ENCODE data around the gene DPY19L2.

DPY19L2 gene

GRCh38 chr12:63521706-63522105 lies 146.6 kb downstream of the DPY19L2 start:
- no peak for DNase-seq

Data from activated CD4-positive, CD25-positive, alpha-beta regulatory T cell treated with anti-CD3 and anti-CD28 coated beads, Interleukin-2, amount 50 U/mL, for 72 hours (primary cell).